Lower leg skin (tissue), 3 donors: Measurements from ENCODE around the gene APBB2.

ENCODE experiments used
- CTCF ChIP-seq, 3 donors: fragments of 450-650 bp; IDR thresholded peaks; one replicate each; pipeline ENCODE4 v1.5.1; 2016; ENCODE audit warnings: antibody characterized with exemption in 3 of 3, mild to moderate bottlenecking in 3 of 3, moderate library complexity in 2 of 3
- POLR2A ChIP-seq, 2 donors: fragments of 450-650 bp; IDR thresholded peaks; one replicate each; pipeline ENCODE4 v1.6.1; 2016 to 2017; ENCODE audit warnings: antibody characterized with exemption in 2 of 2, mild to moderate bottlenecking in 1 of 2, moderate library complexity in 1 of 2

- TF ChIP-seq POLR2A (IDR thresholded peaks at IDR 0.05) (no peak), CTCF (IDR thresholded peaks at IDR 0.05) (no peak)
These were observed 14.6 kb downstream of the APBB2 start for GRCh38 chr4:41199788-41200187.
